GM18507 (cell line): ENCODE measurements around the gene RNASE8.
A peak's percentile ranks its signal among the peaks of the same experiment; 100 is the strongest.
"Not testable (repeated sequence)": the region's sequence is repeated elsewhere in the genome, so short reads cannot be mapped to it uniquely, and the experiment has no call there.

Experiments
- DNase-seq: peaks from one replicate; pipeline ENCODE4 v3.0.0; 2011; ENCODE audit warnings: low read depth; ENCODE audit not compliant: insufficient read length; ENCODE audit errors: extremely low spot score
- FAIRE-seq: peaks from 2 replicates; lab custom pipeline; 2011; peaks lifted over from hg19 to GRCh38; lab: Jason Lieb, UNC

The RNASE8 gene

DNA sequence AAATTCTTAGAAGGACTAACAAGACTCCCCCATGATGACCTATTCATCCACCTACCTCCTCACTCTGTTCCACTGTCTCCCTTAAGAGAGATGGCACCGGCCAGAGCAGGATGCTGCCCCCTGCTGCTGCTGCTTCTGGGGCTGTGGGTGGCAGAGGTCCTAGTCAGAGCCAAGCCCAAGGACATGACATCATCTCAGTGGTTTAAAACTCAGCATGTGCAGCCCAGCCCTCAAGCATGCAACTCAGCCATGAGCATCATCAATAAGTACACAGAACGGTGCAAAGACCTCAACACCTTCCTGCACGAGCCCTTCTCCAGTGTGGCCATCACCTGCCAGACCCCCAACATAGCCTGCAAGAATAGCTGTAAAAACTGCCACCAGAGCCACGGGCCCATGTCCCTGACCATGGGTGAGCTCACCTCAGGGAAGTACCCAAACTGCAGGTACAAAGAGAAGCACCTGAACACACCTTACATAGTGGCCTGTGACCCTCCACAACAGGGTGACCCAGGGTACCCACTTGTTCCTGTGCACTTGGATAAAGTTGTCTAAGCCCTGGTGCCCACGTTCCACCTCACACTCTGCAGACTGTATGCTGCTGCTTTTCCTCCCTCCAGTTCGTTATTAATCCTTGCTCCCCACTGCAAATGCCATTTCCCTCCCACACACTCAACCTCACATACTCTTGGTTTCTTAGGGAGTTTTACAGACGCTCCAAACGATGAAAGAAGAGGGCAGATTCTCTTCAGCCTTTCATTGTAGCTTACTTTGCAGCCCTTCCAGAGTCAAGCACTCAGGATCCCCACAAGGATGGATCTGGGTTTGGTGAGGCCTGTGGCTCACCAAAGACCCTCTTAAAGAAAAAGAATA, at the start of gene RNASE8:
Gene RNASE8 (plus strand): TSS at position 20 of the 873 bp plus-strand sequence. CDS start 71 bp downstream, at position 91.
- no peak for DNase-seq
- FAIRE-seq, result no peak

- not testable (repeated sequence) for FAIRE-seq
Measured at GRCh38 chr14:21009721-21010120, 47.9 kb upstream of the RNASE8 start.

DNA sequence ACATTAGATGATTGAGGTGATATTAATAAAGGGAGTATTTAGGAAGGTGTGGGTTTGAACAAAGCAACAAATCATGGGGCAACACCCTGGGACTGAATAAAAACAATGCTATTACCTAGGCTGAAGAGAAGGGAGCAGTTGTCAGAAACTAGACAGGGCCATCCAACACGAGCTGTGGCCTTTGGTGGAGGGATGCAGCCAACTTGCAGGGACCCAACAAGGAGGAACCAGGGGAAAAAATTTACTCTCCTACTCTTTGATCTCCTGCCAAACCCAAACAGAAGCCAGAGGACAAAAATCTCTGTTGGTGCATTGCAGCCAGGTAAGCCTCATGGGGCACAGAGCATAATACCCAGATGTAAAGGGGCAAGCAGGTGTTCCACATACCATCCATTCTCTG, 46.5 kb upstream of the RNASE8 start:
- no peak for FAIRE-seq
- no peak for DNase-seq

More at GRCh38 chr14:21009721-21010120, 47.9 kb upstream of the RNASE8 start:
- not testable (repeated sequence) for DNase-seq

- FAIRE-seq (peak; percentile 86), DNase-seq (no peak)
Measured at GRCh38 chr14:21014761-21015190, 42.8 kb upstream of the RNASE8 start.

DNA sequence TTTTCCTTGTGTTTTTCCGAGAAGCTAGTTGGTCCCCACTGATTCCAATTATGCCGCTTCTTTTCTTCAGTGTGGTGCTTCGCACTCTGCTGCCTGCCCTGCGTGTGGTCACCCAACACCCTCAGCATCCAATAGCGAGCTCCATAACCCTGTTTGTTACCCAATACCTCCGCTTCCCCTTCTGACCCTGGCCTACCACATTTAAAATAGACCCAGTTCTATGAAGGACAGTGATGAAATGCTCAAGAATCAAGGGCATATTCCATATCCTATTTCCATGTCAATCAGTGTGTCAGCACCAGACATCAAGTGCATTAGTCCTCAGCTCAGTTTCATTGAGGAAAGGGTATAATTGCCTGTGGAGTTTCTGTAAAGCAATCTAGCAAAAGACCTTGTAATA, 42.3 kb upstream of the RNASE8 start:
- no peak for DNase-seq
- no peak for FAIRE-seq

DNA sequence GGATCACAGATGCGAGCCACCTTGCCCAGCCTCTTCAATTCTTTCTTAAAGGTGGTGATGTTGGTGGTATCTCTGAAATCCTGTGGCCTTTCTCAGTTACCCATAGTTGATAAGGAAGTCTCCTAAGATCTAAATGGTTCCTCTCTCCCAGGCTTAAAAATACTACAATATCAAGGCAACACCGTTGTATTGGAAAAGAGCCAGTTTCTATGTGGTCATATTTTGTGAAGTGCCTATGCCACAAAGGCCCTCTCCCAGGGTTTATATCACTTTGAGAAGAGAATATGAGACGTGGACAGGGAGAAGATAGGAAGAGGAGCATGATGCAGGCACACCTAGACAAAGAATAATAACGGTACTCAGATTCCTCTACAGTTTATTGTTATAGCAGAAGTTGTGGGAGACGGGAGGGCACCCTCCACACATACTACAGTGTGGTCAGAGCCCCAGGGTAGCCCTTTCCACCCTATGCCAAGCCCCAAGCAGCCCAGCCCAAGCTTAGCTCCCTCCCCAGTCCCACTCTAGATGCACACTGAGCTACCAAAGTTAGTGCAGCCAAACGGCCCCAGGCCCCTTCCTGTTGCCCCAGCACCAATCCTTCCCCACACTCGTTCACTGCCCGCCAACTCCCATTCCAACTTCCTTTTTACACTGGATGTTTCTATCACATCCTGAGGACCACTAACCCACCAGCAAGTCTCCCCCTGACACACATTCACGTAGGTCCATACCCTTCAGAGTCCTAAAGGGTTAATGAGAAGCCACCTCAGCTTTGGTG, 41.0 kb upstream of the RNASE8 start:
- no peak for FAIRE-seq

DNA sequence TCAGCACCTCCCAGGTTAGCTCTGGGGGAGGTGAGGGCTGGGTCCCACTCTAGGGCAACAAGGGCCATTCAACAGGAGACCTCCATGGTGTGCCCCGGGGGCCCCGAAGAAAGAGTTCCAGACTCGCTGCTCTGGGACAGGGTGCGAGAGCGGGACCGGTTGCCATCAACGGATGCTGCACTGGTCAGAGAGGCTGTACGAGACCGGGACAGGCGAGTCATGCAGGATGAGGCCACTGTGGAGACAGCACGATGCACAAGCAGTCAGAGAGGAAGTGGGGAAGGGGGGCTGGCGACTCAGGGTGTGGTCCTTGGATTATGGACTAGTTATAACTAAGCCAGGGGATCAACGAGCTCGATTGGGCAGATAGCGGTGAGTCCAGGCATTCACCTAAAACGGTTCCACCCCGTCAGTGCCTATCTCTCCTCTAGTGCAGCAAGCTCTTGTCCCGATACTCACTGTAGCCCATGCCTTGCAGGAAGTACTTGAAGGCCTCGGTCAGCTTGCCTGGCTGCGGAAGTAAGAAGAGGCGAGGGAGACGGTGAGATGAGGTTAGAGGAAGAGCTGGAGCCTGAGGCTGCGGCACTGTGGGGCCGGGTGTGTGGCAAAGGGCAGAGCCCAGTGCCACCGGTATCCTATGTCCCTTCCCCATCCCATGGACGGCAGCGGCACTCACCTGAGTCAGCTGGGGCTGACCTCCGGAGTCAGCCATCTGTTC, 39.9 kb upstream of the RNASE8 start:
- FAIRE-seq (no peak), DNase-seq (no peak)

More for the DNA sequence above, 41.0 kb upstream of the RNASE8 start:
- no peak for DNase-seq

DNA sequence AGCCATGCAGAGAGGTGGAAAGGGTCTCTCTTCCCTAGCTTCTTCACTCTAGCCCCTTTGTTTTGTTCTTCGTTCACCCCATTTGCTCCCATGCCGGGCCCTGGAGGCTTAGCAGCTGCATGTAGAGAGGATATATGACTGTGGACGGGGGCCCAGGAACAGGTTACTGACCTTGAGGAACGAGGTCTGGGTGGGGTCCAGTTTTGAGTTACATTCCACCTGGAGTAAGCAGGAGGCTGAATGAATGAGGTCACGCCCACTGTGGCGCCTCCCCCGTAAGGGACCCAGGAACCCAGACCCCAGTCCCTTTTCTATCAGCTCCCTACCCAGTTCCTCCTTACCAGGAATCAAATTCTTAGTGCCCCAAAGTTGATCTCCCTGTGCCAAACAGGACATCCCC, 39.3 kb upstream of the RNASE8 start:
- DNase-seq, result no peak
- FAIRE-seq, result no peak

GRCh38 chr14:21018781-21019180, 38.8 kb upstream of the RNASE8 start:
- no peak for DNase-seq
- FAIRE-seq, result no peak

DNA sequence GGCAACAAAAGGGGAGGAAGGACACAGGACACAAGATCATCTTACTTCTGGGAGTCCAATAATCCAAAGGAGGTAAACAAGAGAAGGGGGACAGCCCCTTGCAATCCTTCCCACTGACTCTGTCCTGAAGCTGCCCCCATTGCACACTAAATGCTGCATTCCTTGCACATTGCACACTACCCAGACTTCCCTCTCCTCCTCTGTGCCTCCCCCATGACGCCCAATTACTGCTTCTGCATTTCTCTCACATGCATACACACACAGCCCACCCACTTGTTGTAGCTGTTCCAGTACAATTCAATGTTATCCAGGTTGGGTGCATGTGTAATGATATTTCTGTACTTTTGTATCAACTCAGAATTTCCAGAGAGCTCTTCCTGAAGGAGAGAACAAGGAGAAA, 38.3 kb upstream of the RNASE8 start:
- no peak for FAIRE-seq
- DNase-seq, result no peak

DNA sequence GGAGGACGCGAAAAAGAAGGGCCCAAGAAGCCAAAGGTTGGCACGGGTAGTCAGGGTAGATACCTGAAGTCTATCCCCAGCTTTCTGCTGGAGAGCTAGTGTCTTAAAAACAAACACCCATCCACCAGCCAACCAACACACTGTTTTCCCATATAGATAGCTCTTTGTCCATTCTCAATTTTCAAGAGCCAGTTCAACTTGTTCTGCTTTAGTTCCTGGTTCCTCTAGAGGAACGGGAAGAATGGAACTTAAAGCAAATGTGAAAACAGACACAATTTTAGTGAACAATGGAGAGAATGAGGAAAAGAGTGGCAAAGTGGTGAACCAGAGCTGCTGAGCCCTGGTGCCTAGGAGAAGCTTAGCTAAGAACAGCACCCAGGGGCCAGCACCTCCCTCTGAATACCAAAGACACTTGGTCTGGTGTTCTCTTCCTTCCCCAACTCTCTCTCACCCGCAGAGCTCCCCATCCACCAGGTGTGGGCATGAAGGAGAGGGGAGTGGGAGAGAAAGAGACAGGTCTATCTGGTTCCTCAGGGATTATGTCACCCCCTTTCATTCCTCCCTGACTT, 36.6 kb upstream of the RNASE8 start:
- DNase-seq (no peak), FAIRE-seq (no peak)

GRCh38 chr14:21022686-21023085, 34.9 kb upstream of the RNASE8 start:
- DNase-seq (no peak), FAIRE-seq (no peak)

- no peak for FAIRE-seq
Measured at GRCh38 chr14:21023174-21023573, 34.4 kb upstream of the RNASE8 start.

GRCh38 chr14:21023817-21024584, 33.6 kb upstream of the RNASE8 start:
- FAIRE-seq (no peak), DNase-seq (no peak)

More at GRCh38 chr14:21023174-21023573, 34.4 kb upstream of the RNASE8 start:
- DNase-seq, result no peak

DNA sequence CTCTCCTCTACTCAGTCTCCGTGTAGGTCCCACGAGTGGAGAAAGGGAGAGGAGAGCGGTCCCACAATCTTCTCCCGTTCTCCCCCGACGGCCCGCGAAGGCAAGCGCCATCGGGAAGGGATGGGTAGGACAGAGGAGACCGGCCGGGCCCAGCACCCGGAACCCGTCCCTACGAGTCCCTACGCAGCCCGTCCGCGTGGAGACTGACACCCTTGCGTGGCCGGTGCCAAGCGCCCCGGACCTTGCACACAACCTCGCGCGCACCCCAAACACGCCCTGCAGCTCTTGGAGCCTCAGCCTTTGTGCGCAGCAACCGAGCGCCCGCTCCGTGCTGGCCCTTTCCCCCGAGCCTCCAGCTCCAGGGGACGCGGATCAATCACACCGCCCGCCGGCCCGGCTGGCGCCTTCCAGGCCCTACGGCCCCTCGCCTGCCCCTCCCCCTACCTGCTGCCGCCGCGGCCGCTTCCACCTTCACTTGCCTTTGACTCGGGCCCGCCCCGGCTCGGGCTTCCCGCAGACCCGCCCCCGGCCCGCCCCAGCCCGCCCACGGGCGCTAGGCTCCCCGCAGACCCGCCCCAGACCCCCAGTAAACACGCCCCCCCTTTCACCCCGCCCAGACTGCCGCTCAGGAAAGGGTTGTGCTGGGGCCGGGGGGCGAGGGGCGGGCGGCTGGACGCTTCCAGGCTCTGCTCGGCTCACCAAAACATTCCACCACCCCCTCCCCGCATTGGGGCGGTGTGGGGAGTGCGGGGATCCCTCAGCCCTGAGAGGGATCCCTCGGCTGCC, 32.8 kb upstream of the RNASE8 start, which contains the start of gene NDRG2:
Gene NDRG2 (minus strand): TSS at position 477 of the 786 bp plus-strand sequence. CDS start 1,746 bp downstream, outside the sequence.
- DNase-seq (peak; percentile 30), FAIRE-seq (no peak)

DNA sequence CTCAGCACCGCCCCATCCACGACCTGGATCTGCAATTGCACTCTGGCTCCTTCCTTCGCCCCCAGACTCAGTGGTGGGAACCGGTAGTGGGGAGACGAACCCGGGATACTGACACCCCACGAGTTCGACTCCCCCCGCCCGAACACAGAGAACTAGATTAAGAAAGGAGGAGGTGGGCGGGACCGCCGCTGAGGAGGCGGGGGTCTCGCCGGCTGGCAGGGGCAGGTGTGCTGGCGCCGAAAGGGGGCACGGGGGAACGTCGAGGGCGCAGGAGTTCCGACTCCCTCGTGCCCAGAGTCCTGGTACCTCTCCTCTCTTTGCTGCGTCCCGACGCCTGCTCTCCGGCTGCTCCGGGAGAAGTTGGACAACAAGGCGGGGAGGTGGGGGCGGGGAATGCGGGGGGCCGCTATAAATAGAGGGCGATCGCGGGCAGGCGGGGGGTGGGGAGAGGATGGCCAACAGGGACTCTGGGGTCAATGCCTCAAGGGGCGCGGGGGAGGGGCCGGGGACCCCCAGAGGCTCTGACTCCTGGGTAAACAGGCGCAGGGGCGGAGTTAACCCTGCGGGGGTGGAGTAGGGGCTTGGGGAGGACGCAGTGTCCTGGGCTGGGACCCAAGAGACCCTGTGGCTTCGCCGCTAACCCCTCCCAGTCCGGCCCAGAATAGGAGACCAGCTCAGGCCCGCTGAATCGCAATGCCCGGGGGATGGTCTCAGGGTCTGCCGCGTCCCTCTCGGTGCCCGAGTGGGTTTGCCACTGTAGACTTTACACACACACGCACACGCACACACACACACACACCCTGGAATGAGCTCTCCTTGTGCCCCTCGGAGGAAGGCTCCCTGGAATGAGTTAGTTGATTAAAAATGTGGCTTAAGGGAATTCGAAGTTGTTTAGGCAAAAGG, 32.0 kb upstream of the RNASE8 start:
- DNase-seq, result no peak

More for the DNA sequence above, 32.0 kb upstream of the RNASE8 start:
- FAIRE-seq, result no peak
